ENCODE results near the gene SOD2.
"Not testable (repeated sequence)": the region's sequence is repeated elsewhere in the genome, so short reads cannot be mapped to it uniquely, and the experiment has no call there.

SOD2 gene

DNA sequence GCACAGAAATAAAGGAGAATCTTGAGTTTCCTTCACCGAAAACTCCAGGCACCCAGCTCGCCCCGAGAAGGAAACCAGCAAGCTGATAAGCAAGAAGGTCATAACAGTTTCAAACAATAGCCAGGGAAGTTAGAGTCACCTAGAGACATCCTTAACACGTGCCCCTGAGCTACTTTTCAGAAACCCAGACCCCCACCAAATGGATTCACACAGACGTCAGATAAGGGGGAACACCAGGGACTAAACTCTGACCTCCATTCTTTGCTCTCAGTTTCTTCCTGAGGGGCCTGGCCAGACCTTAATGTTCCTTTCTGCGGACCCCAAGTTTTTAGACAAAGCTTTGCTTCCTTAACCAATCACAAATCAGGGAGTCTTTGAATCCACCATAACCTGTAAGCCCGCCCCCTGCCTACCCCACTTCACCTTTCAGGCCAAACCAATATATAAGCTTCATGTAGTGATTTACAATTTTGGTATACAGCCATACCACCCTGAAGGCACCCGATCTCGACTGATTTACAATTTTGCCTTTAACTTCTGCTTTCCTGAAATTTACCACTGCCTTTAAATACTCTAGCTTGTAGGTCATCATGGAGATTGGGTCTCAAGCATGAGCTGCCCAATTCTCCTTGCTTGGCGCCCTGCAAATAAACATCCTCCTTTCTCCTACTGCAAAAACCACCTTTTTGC lies 11.7 kb downstream of the SOD2 start:
- peak; percentile 63 for DNase-seq

GRCh38 chr6:159680104-159680503 lies 12.9 kb downstream of the SOD2 start:
- DNase-seq = peak; percentile 34

GRCh38 chr6:159679091-159680077 lies 13.7 kb downstream of the SOD2 start:
- peak; percentile 50 for DNase-seq

- peak; percentile 59 for DNase-seq
These were observed 14.5 kb downstream of the SOD2 start for GRCh38 chr6:159678574-159678973.

DNA sequence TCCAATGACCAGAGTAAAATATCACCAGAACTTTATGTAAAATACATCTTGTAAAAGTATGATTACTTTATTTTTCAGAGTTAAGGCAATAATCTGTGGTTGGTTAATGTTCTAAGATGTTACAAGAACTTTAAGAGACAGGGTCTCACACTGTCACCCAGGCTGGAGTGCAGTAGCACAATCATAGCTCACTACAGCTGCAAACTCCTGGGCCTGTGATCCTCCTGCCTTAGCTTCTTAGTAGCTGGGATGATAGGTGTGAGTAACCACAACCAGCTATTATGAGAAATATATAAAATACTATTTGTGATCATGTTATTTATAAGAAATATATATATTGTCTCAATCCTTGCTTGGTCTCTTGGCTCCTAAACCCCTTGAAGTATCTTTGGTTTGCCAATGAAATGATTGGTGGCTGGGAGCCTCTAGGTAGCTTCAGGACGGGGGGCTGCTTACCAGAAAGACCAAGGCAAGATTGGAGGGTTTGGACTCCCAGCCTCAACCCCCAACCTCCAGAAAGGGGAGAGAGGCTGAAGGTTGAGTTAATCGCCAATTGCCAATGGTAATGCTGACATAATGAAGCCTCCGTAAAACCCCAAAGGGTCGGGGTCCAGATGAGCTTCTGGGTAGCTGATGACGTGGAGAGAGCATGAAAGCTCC lies 15.4 kb downstream of the SOD2 start:
- peak; percentile 71 for DNase-seq

- peak; percentile 80 for DNase-seq
These were observed 16.0 kb downstream of the SOD2 start for GRCh38 chr6:159676890-159677505.

DNA sequence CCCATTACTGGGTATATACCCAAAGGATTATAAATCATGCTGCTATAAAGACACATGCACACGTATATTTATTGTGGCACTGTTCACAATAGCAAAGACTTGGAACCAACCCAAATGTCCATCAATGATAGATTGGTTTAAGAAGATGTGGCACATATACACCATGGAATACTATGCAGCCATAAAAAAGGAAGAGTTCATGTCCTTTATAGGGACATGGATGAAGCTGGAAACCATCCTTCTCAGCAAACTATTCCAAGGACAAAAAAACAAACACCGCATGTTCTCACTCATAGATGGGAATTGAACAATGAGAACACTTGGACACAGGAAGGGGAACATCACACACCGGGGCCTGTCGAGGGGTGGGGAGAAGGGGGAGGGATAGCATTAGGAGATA lies 16.8 kb downstream of the SOD2 start:
- not testable (repeated sequence) for DNase-seq

DNA sequence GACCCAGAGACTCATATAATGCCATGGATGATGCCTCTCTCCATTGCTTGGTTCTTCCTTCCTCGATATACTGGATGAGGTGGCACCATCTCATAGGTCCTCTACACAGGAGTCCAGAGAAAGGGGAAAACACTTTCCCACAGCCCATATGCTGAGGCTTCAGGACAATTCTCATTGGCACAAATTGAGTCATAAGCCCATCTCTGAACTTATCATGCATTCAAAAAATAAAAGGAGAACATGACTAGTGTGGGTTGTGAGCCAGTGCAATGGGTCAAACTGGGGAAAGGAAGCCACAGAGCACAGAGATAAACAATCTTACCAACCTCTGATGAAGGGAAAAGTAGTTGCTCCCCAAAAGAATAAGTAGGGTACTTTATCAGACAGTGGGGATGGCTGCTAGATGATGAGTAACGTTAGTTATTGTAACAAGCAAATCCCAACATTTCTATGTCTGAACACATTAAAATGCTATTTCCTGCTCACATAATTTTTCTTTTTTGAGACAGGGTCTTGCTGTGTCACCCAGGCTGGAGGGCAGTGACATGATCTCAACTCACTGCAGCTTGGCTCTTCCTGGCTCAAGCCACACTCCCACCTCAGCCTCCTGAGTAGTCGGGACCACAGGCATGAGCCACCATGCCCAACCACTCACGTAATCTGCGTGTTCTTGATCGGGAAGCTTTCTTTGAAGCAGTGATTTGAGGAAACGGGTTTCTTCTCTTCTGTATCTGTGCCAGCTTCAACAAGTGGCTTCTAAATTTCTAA lies 27.0 kb downstream of the SOD2 start:
- DNase-seq = peak; percentile 58

- not testable (repeated sequence) for DNase-seq
These were observed 29.6 kb downstream of the SOD2 start for GRCh38 chr6:159663368-159663889.

GRCh38 chr6:159661977-159662376 lies 31.1 kb downstream of the SOD2 start:
- DNase-seq = not testable (repeated sequence)

GRCh38 chr6:159655409-159655988 lies 37.5 kb downstream of the SOD2 start:
- no peak for DNase-seq

DNA sequence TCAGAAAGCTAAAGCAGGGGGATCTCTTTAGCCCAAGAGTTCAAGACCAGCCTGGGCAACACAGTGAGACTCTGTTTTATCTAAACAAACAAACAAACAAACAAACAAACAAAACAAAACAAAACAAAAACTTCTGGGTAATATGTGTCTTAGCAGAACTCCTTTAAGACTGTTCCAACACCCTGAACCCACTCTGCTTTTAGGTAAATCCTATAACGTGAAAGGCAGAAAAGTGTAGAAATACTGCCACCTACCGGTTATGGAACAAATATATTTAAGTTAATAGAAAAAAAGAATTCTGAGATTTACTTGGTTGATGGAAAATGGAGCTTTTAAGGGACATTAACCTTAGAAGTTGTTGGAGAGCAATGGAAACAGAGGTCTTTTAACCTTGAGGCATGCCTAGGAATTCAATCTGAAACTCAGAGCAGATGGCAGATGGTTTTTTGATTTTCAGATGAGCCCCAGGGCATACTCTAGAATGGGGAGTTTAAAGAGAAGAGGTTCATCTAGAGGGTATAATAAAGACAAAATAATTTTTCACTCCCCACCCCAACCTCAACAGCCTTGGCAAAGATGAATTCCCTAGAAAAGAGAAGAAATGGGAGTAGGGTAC lies 38.5 kb downstream of the SOD2 start:
- DNase-seq = peak; percentile 74

- no peak for DNase-seq
These were observed 42.7 kb downstream of the SOD2 start for GRCh38 chr6:159650314-159650713.

GRCh38 chr6:159649441-159649840 lies 43.6 kb downstream of the SOD2 start:
- no peak for DNase-seq

DNA sequence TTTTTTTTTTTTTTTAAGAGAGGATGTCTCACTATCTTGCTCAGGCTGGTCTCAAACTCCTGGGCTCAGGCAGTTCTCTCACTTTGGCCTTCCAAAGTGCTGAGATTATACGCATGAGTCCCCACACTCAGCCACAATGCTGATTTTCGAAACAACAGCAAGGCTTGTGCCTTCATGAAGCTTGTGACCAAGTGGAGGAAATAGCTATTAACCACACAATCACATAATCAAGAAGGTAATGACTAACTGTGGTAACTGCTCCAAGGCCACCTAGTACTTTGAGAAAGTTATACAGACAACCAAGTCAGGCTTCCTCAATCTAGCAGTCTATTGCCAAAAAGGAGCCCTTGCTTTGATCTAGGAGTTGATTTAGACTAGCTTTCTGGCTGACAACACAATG lies 46.3 kb downstream of the SOD2 start:
- DNase-seq = peak; percentile 28

DNA sequence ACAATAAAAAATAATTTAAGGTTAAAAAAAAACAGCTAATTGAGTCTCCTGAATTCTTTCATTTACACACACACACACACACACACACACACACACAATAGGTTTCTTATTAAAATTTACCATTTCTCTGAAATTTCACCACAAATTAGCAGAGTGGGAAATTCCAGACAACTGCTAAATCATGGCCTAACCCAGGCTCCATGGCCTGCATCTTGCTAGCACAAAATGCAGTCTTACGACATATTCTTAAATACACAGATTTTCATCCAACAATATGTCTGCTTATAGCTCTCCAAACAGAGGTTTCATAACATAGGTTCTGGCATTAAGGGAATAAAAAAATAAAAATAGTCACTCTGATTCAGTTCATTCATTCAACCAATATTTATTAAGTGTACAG lies 46.9 kb downstream of the SOD2 start:
- peak; percentile 37 for DNase-seq

GRCh38 chr6:159645640-159646039 lies 47.4 kb downstream of the SOD2 start:
- DNase-seq = no peak

All from suppressor macrophage treated with lipopolysaccharide for 4 hours (primary cell).